ENCODE measurements around the gene ASCL5. TPM values are rescaled to one million over a fixed set of nuclear protein-coding genes. Genes with fewer than 3 reads are reported as not detected.
A peak's percentile ranks its signal among the peaks of the same experiment; 100 is the strongest.

The ASCL5 gene
- total and polyA plus RNA-seq, 9 of the 15 experiments (the other 6 are each of a cell fraction or from before 2014, with no cell fraction given): 0.09 TPM; not detected in 8

GRCh38 chr1:201110616-201111015, 16.4 kb downstream of the ASCL5 start:
- CTCF ChIA-PET (ENCODE audit: low intra/inter-chr PET ratio): interaction anchor here (0.7 kb wide), 1 partner anchor 345 kb away, joined by 3 read pairs; no protein-coding TSS in a partner anchor
- H3K27me3 ChIP-seq (ENCODE audit: control insufficient read depth in 2 of 2, insufficient read depth in 2 of 2, low read length in 2 of 2): peaks cover 29 to 59% of the 10 kb centered on the region in 2 experiments
- no peak for DNase-seq (ENCODE audit: extremely low read depth in 1 of 4, low spot score in 3 of 4)
- WGBS (ENCODE audit: insufficient coverage, low coverage, missing lambda C conversion rate): 0% methylated on average over 5 of the region's 5 CpGs
- TF ChIP-seq BHLHE40 (IDR thresholded peaks at IDR 0.05; ENCODE audit: low read length) (peak; percentile 35; the same call in 1 of the 2 replicates), TCF7 (IDR thresholded peaks at IDR 0.05; ENCODE audit: borderline replicate concordance) (no peak)
- H4K20me1 ChIP-seq (replicated peaks; ENCODE audit: control insufficient read depth, insufficient read depth, low read length): peaks cover 7% of the 10 kb centered on the region
- FAIRE-seq: no peak
- H2AFZ ChIP-seq (ENCODE audit: low read depth, low read length): no peak overlapping the region
- in situ Hi-C loops (cut with MboI) (no loop called here), intact Hi-C loops (cut with micrococcal nuclease) (loop anchor here (2.0 to 10.0 kb wide), 2 partner anchors 66 to 138 kb away; no protein-coding TSS in a partner anchor)
- H3K4me1 ChIP-seq (replicated peaks in 1 of 2; ENCODE audit: control insufficient read depth in 2 of 2, insufficient read depth in 2 of 2, low read length in 2 of 2): peaks cover 0 to 7% of the 10 kb centered on the region in 2 experiments; a peak in 2 of 5 replicates
- H3K9me1 ChIP-seq (ENCODE audit: control insufficient read depth, insufficient read depth, low read length): no peaks in the 10 kb centered on the region
- no peak overlapping the region for H3K4me2 ChIP-seq (ENCODE audit: insufficient read depth, low read length)
- no peak for ATAC-seq
- no peaks in the 10 kb centered on the region for H3K9me3 ChIP-seq (replicated peaks; ENCODE audit: control insufficient read depth, insufficient read depth, low read depth, low read length)
- no peak overlapping the region for H3K4me3 ChIP-seq
- no peaks in the 10 kb centered on the region for H3K79me2 ChIP-seq (ENCODE audit: control insufficient read depth, insufficient read depth, low read length)
- H3K36me3 ChIP-seq (ENCODE audit: control insufficient read depth, insufficient read depth, low read length): no peaks in the 10 kb centered on the region
- BruUV-seq (replicated peaks): no TSS peak
- POLR2A ChIA-PET: no interaction called here
- no peak overlapping the region for H3K27ac ChIP-seq (ENCODE audit: extremely low read depth, low read depth, low read length)
- no peak overlapping the region for H3K9ac ChIP-seq (ENCODE audit: insufficient read depth in 1 of 2, low read depth in 2 of 2, low read length in 2 of 2)

DNA sequence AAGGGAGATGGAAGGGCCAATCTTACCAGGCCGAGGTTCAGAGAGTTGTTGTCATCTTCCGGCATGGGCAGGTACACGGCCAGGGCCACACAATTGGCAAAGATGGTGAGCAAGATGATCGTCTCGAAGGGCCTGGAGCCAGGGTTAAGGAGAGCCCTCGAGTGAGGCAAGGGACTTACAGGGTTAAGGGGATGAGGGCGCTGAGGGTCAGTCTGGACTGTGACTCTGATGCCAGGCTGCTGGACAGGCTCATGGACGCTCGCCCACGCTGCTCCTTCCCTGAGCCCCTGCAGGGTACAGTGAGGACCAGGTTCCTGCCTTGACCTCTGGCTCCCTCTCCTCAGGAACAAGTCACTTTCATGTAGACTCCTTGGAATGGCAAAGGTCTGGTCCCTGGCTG, 16.8 kb downstream of the ASCL5 start:
- no peaks in the 10 kb centered on the region for H3K9me3 ChIP-seq (replicated peaks; ENCODE audit: control insufficient read depth, insufficient read depth, low read depth, low read length)
- WGBS (ENCODE audit: insufficient coverage, low coverage, missing lambda C conversion rate): 7% methylated on average over 10 of the region's 10 CpGs
- DNase-seq (ENCODE audit: extremely low read depth in 1 of 4, low spot score in 3 of 4): no peak
- H3K4me3 ChIP-seq: no peak overlapping the region
- H2AFZ ChIP-seq (ENCODE audit: low read depth, low read length): no peak overlapping the region
- no peak overlapping the region for H3K9ac ChIP-seq (ENCODE audit: insufficient read depth in 1 of 2, low read depth in 2 of 2, low read length in 2 of 2)
- H3K4me2 ChIP-seq (ENCODE audit: insufficient read depth, low read length): no peak overlapping the region
- TF ChIP-seq USF2 (CRISPR knock-in tag; IDR thresholded peaks at IDR 0.05) (no peak), CEBPG (CRISPR knock-in tag; IDR thresholded peaks at IDR 0.05) (no peak), CEBPG (tag; conservative IDR thresholded peaks at IDR 0.05 in 1 of 2, IDR thresholded peaks at IDR 0.05 in 1 of 2) (no peak)
- TF ChIP-seq, protein P1, sequence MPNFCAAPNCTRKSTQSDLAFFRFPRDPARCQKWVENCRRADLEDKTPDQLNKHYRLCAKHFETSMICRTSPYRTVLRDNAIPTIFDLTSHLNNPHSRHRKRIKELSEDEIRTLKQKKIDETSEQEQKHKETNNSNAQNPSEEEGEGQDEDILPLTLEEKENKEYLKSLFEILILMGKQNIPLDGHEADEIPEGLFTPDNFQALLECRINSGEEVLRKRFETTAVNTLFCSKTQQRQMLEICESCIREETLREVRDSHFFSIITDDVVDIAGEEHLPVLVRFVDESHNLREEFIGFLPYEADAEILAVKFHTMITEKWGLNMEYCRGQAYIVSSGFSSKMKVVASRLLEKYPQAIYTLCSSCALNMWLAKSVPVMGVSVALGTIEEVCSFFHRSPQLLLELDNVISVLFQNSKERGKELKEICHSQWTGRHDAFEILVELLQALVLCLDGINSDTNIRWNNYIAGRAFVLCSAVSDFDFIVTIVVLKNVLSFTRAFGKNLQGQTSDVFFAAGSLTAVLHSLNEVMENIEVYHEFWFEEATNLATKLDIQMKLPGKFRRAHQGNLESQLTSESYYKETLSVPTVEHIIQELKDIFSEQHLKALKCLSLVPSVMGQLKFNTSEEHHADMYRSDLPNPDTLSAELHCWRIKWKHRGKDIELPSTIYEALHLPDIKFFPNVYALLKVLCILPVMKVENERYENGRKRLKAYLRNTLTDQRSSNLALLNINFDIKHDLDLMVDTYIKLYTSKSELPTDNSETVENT (CRISPR knock-in tag; IDR thresholded peaks at IDR 0.05): no peak
- TF ChIP-seq, protein P2, sequence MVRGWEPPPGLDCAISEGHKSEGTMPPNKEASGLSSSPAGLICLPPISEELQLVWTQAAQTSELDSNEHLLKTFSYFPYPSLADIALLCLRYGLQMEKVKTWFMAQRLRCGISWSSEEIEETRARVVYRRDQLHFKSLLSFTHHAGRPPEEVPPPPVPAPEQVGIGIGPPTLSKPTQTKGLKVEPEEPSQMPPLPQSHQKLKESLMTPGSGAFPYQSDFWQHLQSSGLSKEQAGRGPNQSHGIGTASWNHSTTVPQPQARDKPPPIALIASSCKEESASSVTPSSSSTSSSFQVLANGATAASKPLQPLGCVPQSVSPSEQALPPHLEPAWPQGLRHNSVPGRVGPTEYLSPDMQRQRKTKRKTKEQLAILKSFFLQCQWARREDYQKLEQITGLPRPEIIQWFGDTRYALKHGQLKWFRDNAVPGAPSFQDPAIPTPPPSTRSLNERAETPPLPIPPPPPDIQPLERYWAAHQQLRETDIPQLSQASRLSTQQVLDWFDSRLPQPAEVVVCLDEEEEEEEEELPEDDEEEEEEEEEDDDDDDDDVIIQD (CRISPR knock-in tag; IDR thresholded peaks at IDR 0.05): no peak
- ChIA-PET POLR2A (no interaction called here), CTCF (ENCODE audit: low intra/inter-chr PET ratio) (interaction anchor here (0.7 kb wide), 1 partner anchor 344 kb away, joined by 3 read pairs; no protein-coding TSS in a partner anchor)
- in situ Hi-C loops (cut with MboI) (no loop called here), intact Hi-C loops (cut with micrococcal nuclease) (loop anchor here (2.0 to 10.0 kb wide), 2 partner anchors 65 to 137 kb away; no protein-coding TSS in a partner anchor)
- H3K79me2 ChIP-seq (ENCODE audit: control insufficient read depth, insufficient read depth, low read length): no peaks in the 10 kb centered on the region
- BruUV-seq (replicated peaks): no TSS peak
- no peaks in the 10 kb centered on the region for H3K36me3 ChIP-seq (ENCODE audit: control insufficient read depth, insufficient read depth, low read length)
- ATAC-seq: no peak
- H4K20me1 ChIP-seq (replicated peaks; ENCODE audit: control insufficient read depth, insufficient read depth, low read length): peaks cover 7% of the 10 kb centered on the region
- no peak for FAIRE-seq
- H3K9me1 ChIP-seq (ENCODE audit: control insufficient read depth, insufficient read depth, low read length): no peaks in the 10 kb centered on the region
- H3K4me1 ChIP-seq (replicated peaks in 1 of 2; ENCODE audit: control insufficient read depth in 2 of 2, insufficient read depth in 2 of 2, low read length in 2 of 2): peaks cover 0 to 7% of the 10 kb centered on the region in 2 experiments; a peak in 2 of 5 replicates
- peaks cover 29 to 55% of the 10 kb centered on the region in 2 experiments for H3K27me3 ChIP-seq (ENCODE audit: control insufficient read depth in 2 of 2, insufficient read depth in 2 of 2, low read length in 2 of 2)
- H3K27ac ChIP-seq (ENCODE audit: extremely low read depth, low read depth, low read length): no peak overlapping the region

Measured in K562 (cell line).